ENCODE measurements around the gene HOXC6.
"Not testable (repeated sequence)": the region's sequence is repeated elsewhere in the genome, so short reads cannot be mapped to it uniquely, and the experiment has no call there.

Gene HOXC6

DNA sequence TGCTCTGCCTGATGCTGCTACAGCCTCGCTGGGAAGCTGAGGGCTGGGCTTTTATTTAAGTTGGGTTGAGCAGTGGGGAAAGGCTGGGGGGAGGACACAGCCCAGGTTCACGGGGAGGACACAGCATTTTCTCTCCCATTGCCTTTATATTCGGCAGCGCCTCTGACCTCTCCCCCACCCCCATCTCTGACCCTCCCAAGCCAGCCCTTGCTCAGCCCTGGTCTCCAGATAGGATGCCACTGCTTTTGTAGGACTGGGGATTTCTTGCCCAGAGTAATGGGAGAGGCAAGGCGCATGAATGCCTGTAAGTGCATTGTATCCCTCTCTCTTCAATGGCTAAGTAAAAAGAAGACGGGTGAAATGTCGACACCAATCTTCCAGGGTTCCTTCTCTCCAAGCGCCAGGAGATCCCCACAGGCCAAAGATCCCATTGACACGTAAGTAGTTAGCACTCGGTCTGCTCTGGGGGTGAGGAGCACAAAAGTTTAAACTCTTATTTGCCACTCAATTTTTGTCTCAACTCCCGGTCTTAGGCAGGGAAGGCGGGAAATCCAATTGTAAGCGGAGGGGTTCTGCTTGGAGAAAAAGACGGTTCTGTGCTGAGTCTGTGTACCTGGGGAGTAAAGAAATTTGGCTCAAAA, 30.0 kb downstream of the HOXC6 start:
- no peak for DNase-seq (ENCODE audit: low read depth)

DNA sequence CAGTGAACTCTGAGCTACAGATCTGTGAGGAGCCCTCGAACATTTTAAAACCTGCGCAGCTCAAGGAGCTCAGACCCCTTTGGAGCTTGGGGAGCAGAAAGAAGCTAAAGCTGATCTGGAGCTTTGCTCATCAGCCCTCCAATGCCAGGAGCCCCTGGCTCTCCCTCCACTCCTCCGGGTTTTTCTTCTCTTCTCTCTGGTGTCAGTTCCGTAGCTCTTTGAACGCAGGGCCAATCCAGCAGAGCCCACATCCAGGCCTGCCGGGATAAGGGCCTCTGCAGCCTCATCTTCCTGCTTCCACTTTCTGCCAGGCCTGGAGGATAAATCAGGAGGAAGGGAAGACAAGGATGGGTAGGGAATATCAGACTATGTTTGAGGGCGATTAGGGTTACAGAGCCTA, 31.4 kb downstream of the HOXC6 start:
- no peak for DNase-seq (ENCODE audit: low read depth)

DNA sequence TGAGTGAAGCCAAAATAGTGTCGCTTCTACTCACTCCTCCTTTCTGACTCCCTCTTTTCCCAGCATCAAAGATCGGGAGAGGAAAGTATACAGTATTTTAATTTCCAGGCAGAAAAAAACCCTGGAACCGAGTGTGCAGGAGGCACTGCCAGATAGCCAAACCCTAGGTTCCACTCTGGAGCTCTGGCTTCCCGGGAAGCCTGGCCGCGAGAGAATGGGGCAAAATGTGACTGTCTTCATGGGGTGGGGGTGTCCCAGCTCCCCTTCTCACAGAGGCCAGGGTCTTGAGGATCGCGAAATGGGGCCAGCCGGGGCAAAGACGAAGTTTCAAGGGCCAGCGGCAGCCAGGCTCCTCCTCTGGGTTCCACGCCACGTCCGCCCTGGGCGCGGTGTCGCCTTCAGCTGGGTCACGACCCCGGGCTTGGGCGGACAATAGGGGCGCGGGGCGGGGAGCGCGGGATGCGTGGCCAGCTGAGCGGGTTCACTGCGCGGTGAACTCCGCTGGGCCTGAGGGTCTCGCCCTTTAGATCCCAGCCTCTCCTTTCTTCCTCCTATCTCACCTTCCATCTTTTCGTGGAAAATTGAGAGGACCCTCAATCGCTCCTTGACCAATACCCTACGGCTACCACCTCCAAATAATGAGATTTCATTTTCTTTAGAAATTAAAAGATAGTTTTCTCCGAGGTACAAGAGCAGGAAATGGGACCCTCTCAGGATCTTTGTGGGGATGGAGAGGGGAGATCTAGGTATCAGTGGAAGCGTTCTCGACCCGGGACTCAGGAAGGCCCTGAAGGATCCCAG, 32.1 kb downstream of the HOXC6 start:
- no peak for DNase-seq (ENCODE audit: low read depth)

DNA sequence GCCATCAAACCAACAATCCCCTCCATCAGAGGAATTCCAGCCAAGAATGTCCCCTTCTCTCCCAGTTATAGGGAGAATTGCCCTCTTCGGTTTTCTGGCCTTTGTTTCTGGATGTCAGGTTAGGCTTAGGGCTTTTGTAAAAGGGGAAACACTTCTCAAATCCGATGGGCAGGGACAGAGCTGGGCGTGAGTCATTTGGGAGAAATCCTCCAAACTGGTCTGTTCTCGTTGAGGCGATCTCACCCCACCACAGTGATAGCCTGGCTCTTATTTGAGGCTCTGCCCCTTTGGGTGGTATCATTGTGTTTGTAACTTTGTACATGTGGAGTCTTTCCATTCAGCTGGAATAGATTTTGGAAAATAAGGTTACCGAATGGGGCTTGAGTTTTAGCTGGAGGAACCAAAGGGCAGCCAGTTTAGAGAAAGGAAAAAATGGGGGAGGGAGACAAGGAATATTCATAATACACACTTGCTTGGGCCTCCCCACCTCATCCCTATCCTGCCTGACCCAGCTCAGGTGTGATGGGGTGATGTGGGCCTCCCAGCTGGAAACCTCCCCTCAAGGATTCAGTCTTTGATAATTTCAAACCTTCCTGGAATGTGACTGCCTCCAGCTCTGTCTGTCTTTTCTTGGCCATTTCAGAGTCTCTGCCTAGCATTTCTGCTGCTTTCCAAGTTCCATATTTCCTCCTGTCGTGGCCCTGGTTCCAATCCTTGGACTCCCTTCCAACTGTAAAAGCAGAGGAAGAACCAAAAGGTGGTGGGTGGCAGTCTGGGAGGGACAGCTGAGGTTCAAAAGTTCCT, 32.9 kb downstream of the HOXC6 start:
- DNase-seq (ENCODE audit: low read depth) = no peak

DNA sequence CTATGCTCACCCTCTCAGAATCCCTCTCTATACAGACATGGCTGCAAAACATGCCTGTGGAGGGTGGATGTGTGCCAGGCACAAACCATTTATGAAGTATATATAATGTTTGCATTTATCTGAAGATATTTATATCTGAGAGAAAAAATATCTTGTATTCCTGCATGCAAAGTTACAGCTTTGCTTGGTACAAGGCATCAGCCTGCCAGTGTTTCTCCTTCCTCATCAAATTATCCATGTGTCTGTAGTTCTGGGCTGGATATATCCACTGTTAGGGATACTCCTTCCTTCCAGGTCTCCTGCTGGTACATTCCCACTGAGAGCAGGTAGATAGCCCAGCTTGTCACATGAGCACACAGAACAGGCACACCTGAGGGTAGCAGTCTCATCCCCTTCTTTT, 37.4 kb downstream of the HOXC6 start:
- DNase-seq (ENCODE audit: low read depth) = no peak

DNA sequence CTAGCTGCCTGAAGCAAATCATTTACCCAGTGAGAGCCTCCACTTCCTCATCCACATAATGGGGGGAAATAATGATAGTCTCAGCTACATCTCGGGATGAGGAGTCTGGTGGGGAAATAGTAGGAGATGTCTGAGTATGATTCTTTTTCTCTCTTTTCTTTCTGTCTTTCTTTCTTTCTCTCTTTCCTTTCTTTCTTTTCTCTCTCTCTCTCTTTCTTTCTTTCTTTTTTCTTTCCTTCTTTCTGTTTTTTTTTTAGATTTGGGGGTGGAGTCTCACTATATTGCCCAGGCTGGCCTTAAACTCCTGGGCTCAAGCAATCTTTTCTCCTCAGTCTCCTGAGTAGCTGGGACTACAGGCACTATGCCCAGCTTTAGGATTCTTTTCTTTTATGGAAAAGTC, 38.2 kb downstream of the HOXC6 start:
- no peak for DNase-seq (ENCODE audit: low read depth)

DNA sequence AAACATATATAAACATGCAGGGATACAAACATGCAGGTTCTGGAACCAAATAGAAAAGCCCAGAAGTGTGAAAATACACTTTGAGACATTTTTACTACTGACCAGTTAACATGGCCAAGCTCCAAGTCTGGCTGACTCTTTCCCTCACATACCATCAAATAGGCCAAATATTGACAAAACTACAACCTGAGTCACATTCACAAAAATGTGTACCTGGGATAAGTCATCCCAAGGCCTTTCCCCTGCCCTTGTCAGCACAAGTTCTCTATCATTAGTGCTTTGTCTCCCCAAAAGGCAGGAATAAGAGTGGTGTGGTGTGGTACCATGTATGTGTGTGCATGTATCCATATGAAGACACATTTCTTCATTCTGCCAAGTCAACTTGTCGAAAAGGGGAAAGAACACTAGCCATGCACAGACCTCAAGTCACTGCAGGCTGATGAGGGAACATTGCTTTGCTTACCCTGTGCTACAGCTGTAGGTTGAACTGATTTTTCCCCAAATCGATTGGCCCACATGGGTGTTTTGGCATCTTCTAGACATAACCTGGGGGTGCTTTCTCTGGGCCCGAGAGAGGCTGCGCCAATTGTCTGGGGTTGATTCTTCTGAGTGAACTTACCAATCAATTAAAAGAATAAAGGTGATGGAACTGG, 40.3 kb downstream of the HOXC6 start:
- no peak for DNase-seq (ENCODE audit: low read depth)

DNA sequence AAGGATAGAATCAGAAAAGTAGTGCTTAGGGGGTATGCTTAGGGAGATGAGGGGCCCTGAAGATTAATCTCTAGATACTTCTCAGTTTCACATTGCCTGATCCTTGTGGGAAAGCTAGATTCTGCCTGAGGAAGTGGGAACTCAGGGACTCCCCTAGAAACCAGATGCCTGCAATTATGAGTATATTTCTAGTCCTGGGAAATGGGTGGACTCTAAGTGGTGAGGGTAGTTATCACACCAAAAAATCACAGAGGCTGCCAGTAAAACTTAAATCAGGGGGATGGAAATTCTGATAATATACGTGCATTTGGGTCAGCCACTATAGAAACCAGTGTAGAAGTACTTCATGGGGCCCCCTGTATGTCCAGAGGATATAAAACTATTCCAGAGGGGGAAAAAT, 43.7 kb downstream of the HOXC6 start:
- DNase-seq (ENCODE audit: low read depth) = no peak

DNA sequence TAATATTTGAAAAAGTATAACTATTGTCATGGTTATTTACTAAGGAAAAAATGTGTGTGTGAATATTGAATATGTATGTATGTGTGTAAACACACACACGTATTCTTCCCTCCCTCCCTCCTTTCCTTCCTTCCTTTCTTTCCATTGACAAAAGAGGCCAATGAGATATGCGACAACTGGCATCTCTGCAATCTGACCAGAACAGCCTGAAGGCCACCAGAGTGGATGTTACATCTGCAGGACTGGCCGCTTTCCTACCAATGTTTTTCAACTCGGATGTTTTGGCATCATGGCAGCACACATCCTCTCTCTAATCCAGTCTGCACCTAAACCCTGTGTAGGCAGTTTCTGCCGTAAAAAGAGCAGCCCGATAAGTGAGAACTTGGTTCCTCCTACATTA, 46.1 kb downstream of the HOXC6 start:
- no peak for DNase-seq (ENCODE audit: low read depth)

DNA sequence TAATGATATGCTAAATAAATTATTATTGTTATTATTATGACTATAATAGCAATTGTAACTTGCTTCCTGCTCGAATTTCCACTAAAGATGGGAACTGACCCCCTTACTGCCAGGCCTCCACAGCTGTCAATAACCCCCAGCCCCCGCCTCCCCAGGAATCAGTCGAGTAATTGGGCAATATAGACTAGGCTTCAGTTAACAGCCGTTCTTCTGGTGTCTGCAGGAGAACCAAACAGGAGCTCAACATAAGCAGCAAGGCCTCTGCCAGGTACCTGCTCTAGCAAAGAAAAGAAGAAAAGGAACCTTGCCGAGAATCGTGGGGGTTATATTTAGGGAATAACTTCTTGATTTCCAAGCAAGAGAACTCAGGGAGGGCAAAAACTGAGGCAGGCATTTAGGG, 47.2 kb downstream of the HOXC6 start:
- no peak for DNase-seq (ENCODE audit: low read depth)

DNA sequence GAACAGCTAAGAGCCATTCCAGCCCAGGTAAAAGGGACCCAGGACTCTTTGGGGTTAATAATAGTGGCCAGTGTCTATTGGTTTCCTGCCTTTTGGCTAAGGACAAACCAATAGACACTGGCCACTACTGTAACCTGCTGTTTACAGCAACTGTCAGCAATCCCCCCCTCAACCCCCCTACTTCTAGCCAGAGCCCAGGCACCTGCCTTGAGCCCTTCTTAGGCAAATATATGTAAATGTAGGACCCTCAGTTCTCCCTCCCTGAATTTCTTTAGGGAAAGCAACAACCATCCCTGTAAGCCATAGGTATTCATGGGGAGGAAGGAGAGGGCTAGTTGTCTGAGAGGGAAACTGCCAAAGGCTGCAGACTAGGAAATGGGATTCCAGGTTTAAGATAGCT, 47.7 kb downstream of the HOXC6 start:
- DNase-seq (ENCODE audit: low read depth) = no peak

DNA sequence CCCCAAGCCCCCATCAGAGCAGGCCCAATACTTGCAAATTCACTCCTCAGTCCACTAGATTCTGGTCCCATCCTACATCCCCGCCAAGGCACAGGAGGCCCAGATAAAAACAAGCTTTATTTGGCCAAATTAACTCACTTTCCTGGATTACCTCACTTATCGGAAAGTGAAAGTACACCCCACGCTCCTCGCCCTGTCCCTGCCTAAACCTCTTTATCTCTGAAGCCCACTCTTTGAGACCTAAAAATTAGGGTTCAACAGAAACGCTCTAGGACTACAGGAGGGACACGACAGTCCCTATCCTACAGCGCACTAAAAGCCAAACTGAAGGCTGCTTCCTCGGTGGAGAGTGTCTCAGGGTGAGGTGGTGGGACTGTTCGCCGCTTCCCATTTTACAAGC, 49.6 kb downstream of the HOXC6 start:
- not testable (repeated sequence) for DNase-seq (ENCODE audit: low read depth)

DNA sequence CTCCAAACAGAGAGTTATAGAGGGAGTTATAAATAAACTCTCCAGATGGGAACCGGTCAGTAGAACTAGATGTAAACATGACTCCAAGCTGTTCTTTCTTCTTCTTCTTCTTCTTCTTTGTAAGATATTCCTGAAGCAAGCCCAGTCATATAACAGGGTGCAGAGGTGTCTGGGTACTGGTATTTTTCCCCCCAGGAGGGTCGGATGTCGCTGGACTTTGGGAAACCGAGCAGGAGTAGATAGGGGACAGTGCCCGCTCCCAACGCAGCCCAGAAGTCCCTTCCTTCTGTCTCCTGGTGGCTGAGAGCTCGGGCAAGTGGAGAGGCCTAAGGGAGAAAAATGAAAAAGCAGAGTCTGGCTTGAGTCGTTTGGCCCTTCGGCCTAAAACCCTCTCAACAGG, 50.9 kb downstream of the HOXC6 start:
- not testable (repeated sequence) for DNase-seq (ENCODE audit: low read depth)
